Fibroblast of mammary gland (primary cell): ENCODE measurements around the gene TATDN3.
"Not testable (repeated sequence)": the region's sequence is repeated elsewhere in the genome, so short reads cannot be mapped to it uniquely, and the experiment has no call there.

Experiments
- DNase-seq: peaks from one replicate; pipeline ENCODE4 v3.0.0-alpha.2; 2010; ENCODE audit warnings: low read depth
- H3K4me3 ChIP-seq: 2 replicates; pipeline ENCODE4 v1.5.1; 2011; ENCODE audit warnings: low read depth, mild to moderate bottlenecking, low read length, moderate library complexity; ENCODE audit not compliant: control insufficient read depth
- CTCF ChIP-seq: conservative IDR thresholded peaks from 2 replicates; pipeline ENCODE4 v1.5.1; 2011; ENCODE audit warnings: low read depth, low read length, inconsistent platforms; ENCODE audit not compliant: control insufficient read depth, insufficient read depth

TATDN3 gene

GRCh38 chr1:212762234-212762633, 29.5 kb upstream of the TATDN3 start:
- DNase-seq = no peak
- no peak for TF ChIP-seq CTCF
- no peak overlapping the region for H3K4me3 ChIP-seq

- DNase-seq = no peak
- no peak overlapping the region for H3K4me3 ChIP-seq
- TF ChIP-seq CTCF = no peak
Observed at GRCh38 chr1:212762839-212763238, 28.9 kb upstream of the TATDN3 start.

GRCh38 chr1:212764718-212765281, 26.9 kb upstream of the TATDN3 start:
- H3K4me3 ChIP-seq, DNase-seq: not testable (repeated sequence)

GRCh38 chr1:212766825-212767224, 24.9 kb upstream of the TATDN3 start:
- not testable (repeated sequence) for DNase-seq, H3K4me3 ChIP-seq

GRCh38 chr1:212769459-212770167, 22.1 kb upstream of the TATDN3 start:
- DNase-seq = no peak
- TF ChIP-seq CTCF = no peak
- H3K4me3 ChIP-seq = no peak overlapping the region

- H3K4me3 ChIP-seq = no peak overlapping the region
- no peak for TF ChIP-seq CTCF
- DNase-seq = no peak
Observed at GRCh38 chr1:212771341-212771740, 20.4 kb upstream of the TATDN3 start.

GRCh38 chr1:212773011-212773410, 18.7 kb upstream of the TATDN3 start:
- no peak overlapping the region for H3K4me3 ChIP-seq
- no peak for TF ChIP-seq CTCF
- DNase-seq = no peak

- H3K4me3 ChIP-seq = no peak overlapping the region
- TF ChIP-seq CTCF = no peak
- peak; percentile 28 for DNase-seq
Observed at GRCh38 chr1:212774584-212774983, 17.1 kb upstream of the TATDN3 start.
